SHP77 treated with DMSO at 0.1 percent for 48 hours (cell line): Measurements from ENCODE around the gene SLC18B1.
"Not testable (repeated sequence)": the region's sequence is repeated elsewhere in the genome, so short reads cannot be mapped to it uniquely, and the experiment has no call there.

Source experiments
- DNase-seq: peaks from one replicate; lab custom pipeline; 2025; lab: John Stamatoyannopoulos, UW

SLC18B1 gene

GRCh38 chr6:132798869-132799538 lies 567 bp upstream of the SLC18B1 start:
- peak; percentile 62 for DNase-seq

- DNase-seq = no peak
These were observed 3.0 kb downstream of the SLC18B1 start for GRCh38 chr6:132795461-132795860.

- DNase-seq = no peak
These were observed 5.9 kb downstream of the SLC18B1 start for GRCh38 chr6:132792510-132792909.

GRCh38 chr6:132790450-132790849 lies 8.0 kb downstream of the SLC18B1 start:
- DNase-seq = no peak

- DNase-seq = no peak
These were observed 9.1 kb downstream of the SLC18B1 start for GRCh38 chr6:132789396-132789776.

GRCh38 chr6:132788658-132789395 lies 9.6 kb downstream of the SLC18B1 start:
- no peak for DNase-seq

- no peak for DNase-seq
These were observed 12.5 kb downstream of the SLC18B1 start for GRCh38 chr6:132785936-132786335.

GRCh38 chr6:132780770-132781371 lies 17.6 kb downstream of the SLC18B1 start:
- no peak for DNase-seq

GRCh38 chr6:132777881-132778280 lies 20.6 kb downstream of the SLC18B1 start:
- DNase-seq = not testable (repeated sequence)

GRCh38 chr6:132768051-132768517 lies 30.4 kb downstream of the SLC18B1 start:
- DNase-seq = peak; percentile 16

GRCh38 chr6:132765560-132765959 lies 32.9 kb downstream of the SLC18B1 start:
- no peak for DNase-seq

- DNase-seq = no peak
These were observed 34.1 kb downstream of the SLC18B1 start for GRCh38 chr6:132764370-132764769.

GRCh38 chr6:132763269-132763668 lies 35.2 kb downstream of the SLC18B1 start:
- DNase-seq = no peak

- no peak for DNase-seq
These were observed 38.2 kb downstream of the SLC18B1 start for GRCh38 chr6:132760256-132760655.

GRCh38 chr6:132758689-132759088 lies 39.7 kb downstream of the SLC18B1 start:
- no peak for DNase-seq

- DNase-seq = no peak
These were observed 46.2 kb downstream of the SLC18B1 start for GRCh38 chr6:132752255-132752654.

GRCh38 chr6:132751828-132752227 lies 46.6 kb downstream of the SLC18B1 start:
- no peak for DNase-seq

- no peak for DNase-seq
These were observed 47.1 kb downstream of the SLC18B1 start for GRCh38 chr6:132751306-132751705.

- DNase-seq = no peak
These were observed 47.8 kb downstream of the SLC18B1 start for GRCh38 chr6:132750455-132751248.

GRCh38 chr6:132749111-132749510 lies 49.3 kb downstream of the SLC18B1 start:
- no peak for DNase-seq

GRCh38 chr6:132748446-132748845 lies 50.0 kb downstream of the SLC18B1 start:
- no peak for DNase-seq

- no peak for DNase-seq
These were observed 52.4 kb downstream of the SLC18B1 start for GRCh38 chr6:132746048-132746447.
